GM19395 (cell line): ENCODE measurements around the gene C19orf44.

Experiments
- ATAC-seq: cut with Tn5 transposase; IDR thresholded peaks from one replicate; pipeline ENCODE4 v1.9.1; 2021; ENCODE audit warnings: mild to moderate bottlenecking, moderate library complexity; ENCODE audit not compliant: unreplicated experiment

Gene C19orf44

GRCh38 chr19:16516381-16516780 lies 20.2 kb downstream of the C19orf44 start:
- ATAC-seq = no peak

GRCh38 chr19:16516923-16517610 lies 20.9 kb downstream of the C19orf44 start:
- ATAC-seq = no peak

- ATAC-seq = no peak
These were observed 21.9 kb downstream of the C19orf44 start for GRCh38 chr19:16518061-16518460.

GRCh38 chr19:16518483-16519229 lies 22.5 kb downstream of the C19orf44 start:
- ATAC-seq = no peak

GRCh38 chr19:16519230-16519687 lies 23.1 kb downstream of the C19orf44 start:
- no peak for ATAC-seq

- ATAC-seq = no peak
These were observed 24.1 kb downstream of the C19orf44 start for GRCh38 chr19:16520074-16520973.

- ATAC-seq = no peak
These were observed 24.9 kb downstream of the C19orf44 start for GRCh38 chr19:16520986-16521624.

GRCh38 chr19:16521715-16522289 lies 25.6 kb downstream of the C19orf44 start:
- ATAC-seq = no peak

- no peak for ATAC-seq
These were observed 26.6 kb downstream of the C19orf44 start for GRCh38 chr19:16522559-16523377.

- ATAC-seq = no peak
These were observed 29.0 kb downstream of the C19orf44 start for GRCh38 chr19:16524991-16525734.

- no peak for ATAC-seq
These were observed 29.7 kb downstream of the C19orf44 start for GRCh38 chr19:16525751-16526481.

- ATAC-seq = no peak
These were observed 31.2 kb downstream of the C19orf44 start for GRCh38 chr19:16527334-16527935.

GRCh38 chr19:16527971-16528521 lies 31.9 kb downstream of the C19orf44 start:
- ATAC-seq = no peak

GRCh38 chr19:16529466-16530144 lies 33.4 kb downstream of the C19orf44 start:
- ATAC-seq = no peak

GRCh38 chr19:16530540-16531379 lies 34.6 kb downstream of the C19orf44 start:
- ATAC-seq = no peak

- no peak for ATAC-seq
These were observed 35.1 kb downstream of the C19orf44 start for GRCh38 chr19:16531380-16531669.
